Measurements from ENCODE around the gene DEFB127.
"Not testable (repeated sequence)": the region's sequence is repeated elsewhere in the genome, so short reads cannot be mapped to it uniquely, and the experiment has no call there.

Gene DEFB127

GRCh38 chr20:157154-157553, at the start of gene DEFB127:
TSS of gene DEFB127 (plus strand) at chr20:157454. CDS start at chr20:157545, 91 bp downstream.
- DNase-seq (ENCODE audit: low read depth): no peak

- no peak for DNase-seq (ENCODE audit: low read depth)
Observed at GRCh38 chr20:112396-112795, 44.9 kb upstream of the DEFB127 start.

- no peak for DNase-seq (ENCODE audit: low read depth)
Observed at GRCh38 chr20:117518-117917, 39.7 kb upstream of the DEFB127 start.

- not testable (repeated sequence) for DNase-seq (ENCODE audit: low read depth)
Observed at GRCh38 chr20:129786-130323, 27.4 kb upstream of the DEFB127 start.

- no peak for DNase-seq (ENCODE audit: low read depth)
Observed at GRCh38 chr20:137668-138490, 19.4 kb upstream of the DEFB127 start.

- no peak for DNase-seq (ENCODE audit: low read depth)
Observed at GRCh38 chr20:142290-142689, 15.0 kb upstream of the DEFB127 start, which contains the start of gene DEFB126. TSS of gene DEFB126 (plus strand) at chr20:142590. CDS start at chr20:142629, 39 bp downstream.

GRCh38 chr20:145877-146276, 11.4 kb upstream of the DEFB127 start:
- no peak for DNase-seq (ENCODE audit: low read depth)

- DNase-seq (ENCODE audit: low read depth): no peak
Observed at GRCh38 chr20:152131-152530, 5.1 kb upstream of the DEFB127 start.

GRCh38 chr20:164618-165017, 7.4 kb downstream of the DEFB127 start:
- no peak for DNase-seq (ENCODE audit: low read depth)

GRCh38 chr20:168876-169275, 11.6 kb downstream of the DEFB127 start:
- no peak for DNase-seq (ENCODE audit: low read depth)

GRCh38 chr20:184288-184687, 27.0 kb downstream of the DEFB127 start:
- DNase-seq (ENCODE audit: low read depth): no peak

GRCh38 chr20:187733-188132, 30.5 kb downstream of the DEFB127 start:
- DNase-seq (ENCODE audit: low read depth): no peak

GRCh38 chr20:189611-190010, 32.4 kb downstream of the DEFB127 start, which contains the start of gene DEFB128:
TSS of gene DEFB128 (minus strand) at chr20:189711. CDS start at chr20:189623, 88 bp downstream.
- DNase-seq (ENCODE audit: low read depth): no peak

GRCh38 chr20:198225-198624, 41.0 kb downstream of the DEFB127 start:
- DNase-seq (ENCODE audit: low read depth): no peak

- DNase-seq (ENCODE audit: low read depth): no peak
Observed at GRCh38 chr20:199996-200395, 42.7 kb downstream of the DEFB127 start.

GRCh38 chr20:203630-204029, 46.4 kb downstream of the DEFB127 start:
- DNase-seq (ENCODE audit: low read depth): not testable (repeated sequence)

Measured in activated gamma-delta T cell treated with anti-CD3 and anti-CD28 coated beads, Interleukin-2, amount 50 U/mL, for 16 hours (primary cell).